ENCODE results near the gene SPEG. TPM values are rescaled to one million over a fixed set of nuclear protein-coding genes. Genes with fewer than 3 reads are reported as not detected.

SPEG gene
- total and polyA plus RNA-seq, 2 donors (not counting 3 experiments of a cell fraction or from before 2014, with no cell fraction given), result 0.84 to 3.5 TPM

GRCh38 chr2:219448099-219448775 is 13.6 kb downstream of the SPEG start:
- Histone ChIP-seq H3K27me3 (ENCODE audit: control insufficient read depth in 2 of 2, insufficient read depth in 2 of 2, low read length in 2 of 2) (peaks cover 0 to 7% of the 10 kb centered on the region in 2 experiments), H3K27ac (ENCODE audit: insufficient read depth, low read depth, low read length) (no peak overlapping the region), H3K9me3 (replicated peaks; ENCODE audit: control insufficient read depth, insufficient read depth, low read length) (no peaks in the 10 kb centered on the region), H3K4me1 (ENCODE audit: control insufficient read depth, extremely low read depth, insufficient read depth, low read length) (peaks cover 4% of the 10 kb centered on the region), H3K4me3 (replicated peaks in 1 of 3; ENCODE audit: insufficient read depth in 1 of 3, low read depth in 1 of 3, low read length in 3 of 3) (no peak overlapping the region), H3K9me1 (replicated peaks; ENCODE audit: control insufficient read depth, extremely low read depth, insufficient read depth, low read length) (no peaks in the 10 kb centered on the region), H3K36me3 (ENCODE audit: control insufficient read depth in 2 of 2, extremely low read depth in 1 of 2, insufficient read depth in 2 of 2, low read length in 2 of 2) (no peaks in the 10 kb centered on the region), H3K79me2 (ENCODE audit: control insufficient read depth, insufficient read depth, low read length) (no peaks in the 10 kb centered on the region), H3K4me2 (ENCODE audit: insufficient read depth, low read length) (no peak overlapping the region), H4K20me1 (replicated peaks; ENCODE audit: control insufficient read depth, extremely low read depth, insufficient read depth, low read length) (no peaks in the 10 kb centered on the region), H3K9ac (replicated peaks; ENCODE audit: extremely low read depth, insufficient read depth, low read length) (no peak overlapping the region), H2AFZ (ENCODE audit: low read depth, low read length) (no peak overlapping the region)
- BruUV-seq (replicated peaks), result no TSS peak
- dilution Hi-C loops (cut with MboI; ENCODE audit: extremely low pct_ligation_motif_present, low sequenced_read_pairs), result no loop called here
- no peak for FAIRE-seq
- no peak for DNase-seq (ENCODE audit: low read depth, low spot score)
- ChIA-PET POLR2A (no interaction called here), CTCF (interaction anchor here (2.6 kb wide), 1 partner anchor 82 kb away, joined by 15 read pairs; no protein-coding TSS in a partner anchor)
- TF ChIP-seq JUN (IDR thresholded peaks at IDR 0.05; ENCODE audit: borderline replicate concordance, insufficient read depth, insufficient read length, low read depth) (no peak), POLR2A (IDR thresholded peaks at IDR 0.05; ENCODE audit: low read depth, low read length) (no peak), EZH2 (IDR thresholded peaks at IDR 0.05; ENCODE audit: borderline replicate concordance, low read depth, low read length, severe bottlenecking) (no peak), MYC (IDR thresholded peaks at IDR 0.05; ENCODE audit: low read depth, low read length) (no peak), CTCF (IDR thresholded peaks at IDR 0.05; ENCODE audit: extremely low read depth in 1 of 2, insufficient read depth in 1 of 2, low read depth in 1 of 2, low read length in 2 of 2) (no peak), GATA2 (IDR thresholded peaks at IDR 0.05; ENCODE audit: insufficient read depth, insufficient read length, low read depth, low read length) (no peak), POLR2AphosphoS5 (IDR thresholded peaks at IDR 0.05; ENCODE audit: insufficient read depth, low read depth, low read length) (no peak), FOS (IDR thresholded peaks at IDR 0.05; ENCODE audit: borderline replicate concordance, insufficient read depth, low read length) (no peak)
- intact Hi-C loops (cut with micrococcal nuclease), result no loop called here
